Nephron progenitor cell (in vitro differentiated cells): Measurements from ENCODE around the gene GPR142.

ENCODE experiments used
- DNase-seq: peaks from one replicate; pipeline ENCODE4 v3.0.0; 2021
- H3K27ac Mint-ChIP-seq: 2 replicates; pipeline ENCODE4 v1.8.0; 2021; ENCODE audit warnings: mild to moderate bottlenecking, moderate library complexity, mixed read lengths
- H3K27me3 Mint-ChIP-seq: 2 replicates; pipeline ENCODE4 v1.8.0; 2021; ENCODE audit warnings: mild to moderate bottlenecking, low read depth, mixed read lengths; ENCODE audit not compliant: poor library complexity
- H3K36me3 Mint-ChIP-seq: 2 replicates; pipeline ENCODE4 v1.8.0; 2021; ENCODE audit warnings: low read depth, mixed read lengths
- H3K4me1 Mint-ChIP-seq: 2 replicates; pipeline ENCODE4 v1.8.0; 2021; ENCODE audit warnings: mixed read lengths
- H3K4me3 Mint-ChIP-seq: 2 replicates; pipeline ENCODE4 v1.8.0; 2021; ENCODE audit warnings: mild to moderate bottlenecking, moderate library complexity, mixed read lengths
- H3K9me3 Mint-ChIP-seq: 2 replicates; pipeline ENCODE4 v1.8.0; 2021; ENCODE audit warnings: mild to moderate bottlenecking, moderate library complexity, mixed read lengths
- TF ChIP-seq, protein P1 (sequence below): fragments of 200-600 bp; sonication (generic); IDR thresholded peaks from 2 replicates; pipeline ENCODE4 v1.5.0; 2021; ENCODE audit warnings: antibody characterized with exemption

GPR142 gene

DNA sequence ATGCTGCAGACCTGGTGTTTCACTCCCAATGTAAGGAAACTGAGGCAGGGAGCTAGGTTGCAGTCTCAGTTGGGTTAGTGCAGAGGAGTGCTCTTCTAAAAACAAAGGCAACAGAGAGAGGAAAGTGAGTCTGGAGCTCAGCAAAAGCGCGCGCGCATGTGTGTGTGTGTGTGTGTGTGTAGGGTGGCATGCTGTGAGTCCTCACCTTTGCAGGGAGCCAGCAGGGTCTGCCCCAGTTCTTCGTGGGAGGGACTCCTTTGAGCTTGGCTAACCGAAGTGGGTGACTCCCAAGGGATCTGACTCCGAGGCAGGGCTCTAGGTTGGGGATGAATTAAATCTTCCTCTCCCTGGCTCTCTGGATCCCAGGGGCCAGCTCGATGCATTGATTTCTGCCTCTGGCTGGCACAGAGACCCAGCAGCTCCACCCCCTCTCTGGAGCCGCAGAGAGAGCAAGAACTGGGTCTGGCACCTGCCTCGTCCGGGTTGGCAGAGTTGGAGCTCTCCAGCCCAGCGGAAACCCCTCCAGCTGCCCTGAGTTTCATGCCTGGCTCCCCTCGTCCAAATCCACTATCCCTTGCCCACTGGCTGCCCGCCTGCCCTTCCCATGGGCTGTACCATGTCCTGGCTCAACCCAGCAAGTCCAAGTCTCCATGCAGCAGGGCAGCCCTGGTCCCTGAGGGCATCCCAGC lies 4.4 kb upstream of the GPR142 start:
- no peak for DNase-seq
- Mint-ChIP-seq H3K9me3 (no peaks in the 10 kb centered on the region), H3K27me3 (peaks cover 59% of the 10 kb centered on the region), H3K4me3 (no peak overlapping the region), H3K36me3 (no peaks in the 10 kb centered on the region), H3K4me1 (peaks cover 33% of the 10 kb centered on the region), H3K27ac (no peak overlapping the region)
- TF ChIP-seq, protein P1, sequence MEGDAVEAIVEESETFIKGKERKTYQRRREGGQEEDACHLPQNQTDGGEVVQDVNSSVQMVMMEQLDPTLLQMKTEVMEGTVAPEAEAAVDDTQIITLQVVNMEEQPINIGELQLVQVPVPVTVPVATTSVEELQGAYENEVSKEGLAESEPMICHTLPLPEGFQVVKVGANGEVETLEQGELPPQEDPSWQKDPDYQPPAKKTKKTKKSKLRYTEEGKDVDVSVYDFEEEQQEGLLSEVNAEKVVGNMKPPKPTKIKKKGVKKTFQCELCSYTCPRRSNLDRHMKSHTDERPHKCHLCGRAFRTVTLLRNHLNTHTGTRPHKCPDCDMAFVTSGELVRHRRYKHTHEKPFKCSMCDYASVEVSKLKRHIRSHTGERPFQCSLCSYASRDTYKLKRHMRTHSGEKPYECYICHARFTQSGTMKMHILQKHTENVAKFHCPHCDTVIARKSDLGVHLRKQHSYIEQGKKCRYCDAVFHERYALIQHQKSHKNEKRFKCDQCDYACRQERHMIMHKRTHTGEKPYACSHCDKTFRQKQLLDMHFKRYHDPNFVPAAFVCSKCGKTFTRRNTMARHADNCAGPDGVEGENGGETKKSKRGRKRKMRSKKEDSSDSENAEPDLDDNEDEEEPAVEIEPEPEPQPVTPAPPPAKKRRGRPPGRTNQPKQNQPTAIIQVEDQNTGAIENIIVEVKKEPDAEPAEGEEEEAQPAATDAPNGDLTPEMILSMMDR: no peak

DNA sequence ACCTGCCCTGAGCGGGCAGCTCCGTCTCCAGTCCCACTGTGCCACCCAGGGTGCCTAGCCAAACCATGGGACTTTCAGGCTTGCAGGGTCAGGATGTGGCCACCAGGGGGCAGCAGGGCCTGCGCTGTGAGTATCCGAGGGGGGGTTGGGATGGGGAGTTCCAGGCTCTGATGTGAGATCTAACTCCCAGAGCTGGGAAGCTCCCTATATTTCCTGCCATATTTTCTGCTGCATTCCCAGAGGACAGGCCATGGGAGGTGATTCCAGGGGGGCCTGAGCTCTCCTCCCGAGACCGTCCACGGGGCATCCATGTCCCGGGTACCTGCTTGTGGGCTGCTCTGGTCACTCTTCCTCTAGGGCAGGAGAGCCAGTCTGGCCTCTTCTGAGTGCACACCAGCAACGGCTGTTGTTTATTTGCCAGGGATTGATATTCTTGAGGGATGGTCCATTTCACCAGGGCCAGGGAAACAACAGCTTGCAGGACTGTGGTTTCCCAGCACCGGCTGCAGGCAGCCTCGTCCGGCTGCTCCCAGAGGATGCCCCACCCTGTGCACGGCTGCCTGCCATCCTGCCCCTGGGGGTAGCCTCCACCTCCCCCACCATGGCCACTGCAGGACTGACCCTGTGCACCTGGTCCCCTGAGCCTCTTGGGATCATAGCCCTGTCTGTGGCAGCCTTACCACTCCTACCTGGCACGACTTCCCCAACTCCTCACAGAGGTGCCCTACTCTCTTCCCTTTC lies 1.2 kb downstream of the GPR142 start:
- no peaks in the 10 kb centered on the region for H3K9me3 Mint-ChIP-seq
- H3K27me3 Mint-ChIP-seq: peaks cover 39% of the 10 kb centered on the region
- H3K4me1 Mint-ChIP-seq: peaks cover 16% of the 10 kb centered on the region
- no peak overlapping the region for H3K27ac Mint-ChIP-seq
- DNase-seq: peak; percentile 82
- TF ChIP-seq, protein P1: peak; percentile 90
- H3K36me3 Mint-ChIP-seq: no peaks in the 10 kb centered on the region
- no peak overlapping the region for H3K4me3 Mint-ChIP-seq

DNA sequence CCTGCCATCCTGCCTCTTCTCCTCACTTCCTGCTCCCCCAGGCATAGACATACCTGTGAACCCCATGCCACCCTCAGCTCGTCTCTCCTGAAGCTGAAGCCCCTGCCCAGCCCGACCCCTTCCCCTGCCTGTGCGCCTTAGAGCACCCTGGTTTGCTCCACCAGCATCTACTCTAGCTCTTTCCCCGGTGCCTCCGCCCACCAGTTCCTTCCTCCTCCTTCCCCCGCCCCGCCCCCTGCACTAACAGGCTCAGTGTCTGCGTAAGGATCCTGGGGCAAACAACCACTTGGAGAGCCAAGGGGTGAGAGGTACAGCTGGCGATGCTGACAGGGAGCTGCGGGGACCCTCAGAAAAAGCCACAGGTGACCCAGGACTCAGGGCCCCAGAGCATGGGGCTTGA lies 1.9 kb downstream of the GPR142 start:
- DNase-seq: peak; percentile 57
- TF ChIP-seq, protein P1: no peak
- H3K27me3 Mint-ChIP-seq: peaks cover 43% of the 10 kb centered on the region
- H3K4me3 Mint-ChIP-seq: no peak overlapping the region
- no peaks in the 10 kb centered on the region for H3K36me3 Mint-ChIP-seq
- no peak overlapping the region for H3K27ac Mint-ChIP-seq
- H3K4me1 Mint-ChIP-seq: peaks cover 21% of the 10 kb centered on the region
- H3K9me3 Mint-ChIP-seq: no peaks in the 10 kb centered on the region

DNA sequence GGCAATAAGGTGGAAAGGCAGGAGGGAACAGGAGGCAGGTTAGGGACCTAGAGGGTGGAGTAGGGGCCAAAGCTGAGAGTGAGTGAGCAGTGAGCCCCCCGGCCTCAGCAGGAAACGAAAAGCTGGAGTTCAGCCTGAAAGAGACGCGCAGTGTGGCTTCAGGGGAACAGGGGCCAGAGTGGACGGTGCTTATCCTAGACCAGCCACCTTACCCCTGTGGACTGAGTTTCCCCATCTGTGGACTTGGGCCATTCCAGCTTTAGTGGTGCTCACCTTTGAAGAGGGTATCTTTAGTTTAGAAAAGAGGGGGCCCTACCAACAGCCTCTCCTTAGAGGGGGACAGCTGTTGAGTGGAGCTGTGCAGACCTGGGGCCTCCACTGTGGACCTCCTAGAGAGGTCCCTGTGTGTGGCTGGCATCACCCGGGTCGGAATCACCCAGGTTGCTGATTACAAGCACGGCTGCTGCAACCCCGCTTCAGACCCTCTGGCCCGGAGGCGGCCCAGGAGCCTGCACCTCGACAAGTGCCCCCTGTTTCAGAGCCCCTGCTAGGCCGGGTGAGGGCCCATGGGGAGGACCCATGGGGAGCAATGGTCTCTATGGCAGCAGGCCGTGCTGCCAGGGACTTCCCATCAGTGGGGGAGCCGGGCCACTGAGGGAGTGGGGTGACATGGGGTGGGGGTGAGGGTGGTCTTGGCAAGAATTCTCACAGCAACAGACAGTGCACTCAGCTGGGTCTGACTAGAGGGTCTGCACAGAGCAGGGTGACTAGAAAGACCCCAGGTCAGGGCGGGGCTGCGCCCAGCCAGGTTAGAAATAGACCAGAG lies 2.6 kb downstream of the GPR142 start:
- no peak for DNase-seq
- TF ChIP-seq, protein P1: no peak
- H3K4me1 Mint-ChIP-seq: peaks cover 21% of the 10 kb centered on the region
- no peak overlapping the region for H3K4me3 Mint-ChIP-seq
- peaks cover 40% of the 10 kb centered on the region for H3K27me3 Mint-ChIP-seq
- H3K27ac Mint-ChIP-seq: no peak overlapping the region
- H3K9me3 Mint-ChIP-seq: no peaks in the 10 kb centered on the region
- H3K36me3 Mint-ChIP-seq: no peaks in the 10 kb centered on the region

DNA sequence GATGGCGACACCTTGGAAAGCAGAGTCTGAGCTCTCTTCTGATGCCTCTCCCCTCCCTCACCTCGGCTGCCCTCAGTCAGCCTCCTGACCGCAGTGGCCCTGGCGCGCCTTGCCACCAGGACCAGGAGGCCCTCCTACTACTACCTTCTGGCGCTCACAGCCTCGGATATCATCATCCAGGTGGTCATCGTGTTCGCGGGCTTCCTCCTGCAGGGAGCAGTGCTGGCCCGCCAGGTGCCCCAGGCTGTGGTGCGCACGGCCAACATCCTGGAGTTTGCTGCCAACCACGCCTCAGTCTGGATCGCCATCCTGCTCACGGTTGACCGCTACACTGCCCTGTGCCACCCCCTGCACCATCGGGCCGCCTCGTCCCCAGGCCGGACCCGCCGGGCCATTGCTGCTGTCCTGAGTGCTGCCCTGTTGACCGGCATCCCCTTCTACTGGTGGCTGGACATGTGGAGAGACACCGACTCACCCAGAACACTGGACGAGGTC lies 4.4 kb downstream of the GPR142 start:
- H3K4me3 Mint-ChIP-seq: no peak overlapping the region
- TF ChIP-seq, protein P1: no peak
- H3K9me3 Mint-ChIP-seq: no peaks in the 10 kb centered on the region
- no peaks in the 10 kb centered on the region for H3K36me3 Mint-ChIP-seq
- H3K4me1 Mint-ChIP-seq: peaks cover 21% of the 10 kb centered on the region
- peaks cover 38% of the 10 kb centered on the region for H3K27me3 Mint-ChIP-seq
- no peak overlapping the region for H3K27ac Mint-ChIP-seq
- no peak for DNase-seq
